Measurements from ENCODE around the gene DACT1.

GRCh38 chr14:58693048-58693447 is 55.3 kb downstream of the DACT1 start:
- TF ChIP-seq CTCF (conservative IDR thresholded peaks at IDR 0.05 in 1 of 2, IDR thresholded peaks at IDR 0.05 in 1 of 2; ENCODE audit: low read depth in 1 of 2, low read length in 2 of 2) = no peak
- no peak for TF ChIP-seq EZH2 (IDR thresholded peaks at IDR 0.05; ENCODE audit: low read length, missing control alignments)

Measured in fibroblast of lung (primary cell).